Esophagus muscularis mucosa (tissue), 4 donors: ENCODE data around the gene SMCHD1.

Experiments used
- EP300 ChIP-seq: sonication (generic); formaldehyde crosslinking; IDR thresholded peaks from one replicate; pipeline ENCODE4 v1.6.1; 2017; ENCODE audit warnings: antibody characterized with exemption
- POLR2A ChIP-seq: fragments of 450-650 bp; IDR thresholded peaks from one replicate; pipeline ENCODE4 v1.6.1; 2017; ENCODE audit warnings: antibody characterized with exemption, moderate library complexity, mild to moderate bottlenecking, low read depth
- TF ChIP-seq, protein P1 (sequence below), 3 experiments: fragments of 200-600 bp in 2 of 3; fragments of 450-650 bp in 1 of 3; sonication (generic) in 2 of 3; IDR thresholded peaks; one replicate each; pipeline ENCODE4 v1.5.1; 2017 to 2019; ENCODE audit warnings: antibody characterized with exemption in 3 of 3, mild to moderate bottlenecking in 2 of 3, moderate library complexity in 1 of 3

DNA sequence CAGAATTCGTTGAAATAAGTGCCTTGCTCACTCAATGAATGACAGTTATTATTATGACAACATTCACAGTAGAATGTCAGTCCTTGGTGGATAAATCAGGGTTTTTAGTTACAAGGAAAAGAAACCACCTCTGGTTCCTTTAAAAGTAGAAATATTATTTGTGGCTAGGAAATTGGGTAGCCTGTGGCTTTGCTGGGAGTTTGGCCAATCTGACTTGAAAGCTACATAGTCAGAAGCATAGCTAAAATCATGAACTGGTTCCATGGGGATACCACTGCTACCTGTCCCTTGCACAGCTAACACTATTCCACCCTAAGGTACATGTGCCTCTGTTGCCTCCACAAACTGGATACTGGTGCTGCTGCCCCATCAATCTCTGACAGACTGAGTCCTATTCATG lies 12.8 kb upstream of the SMCHD1 start:
- TF ChIP-seq, protein P1, sequence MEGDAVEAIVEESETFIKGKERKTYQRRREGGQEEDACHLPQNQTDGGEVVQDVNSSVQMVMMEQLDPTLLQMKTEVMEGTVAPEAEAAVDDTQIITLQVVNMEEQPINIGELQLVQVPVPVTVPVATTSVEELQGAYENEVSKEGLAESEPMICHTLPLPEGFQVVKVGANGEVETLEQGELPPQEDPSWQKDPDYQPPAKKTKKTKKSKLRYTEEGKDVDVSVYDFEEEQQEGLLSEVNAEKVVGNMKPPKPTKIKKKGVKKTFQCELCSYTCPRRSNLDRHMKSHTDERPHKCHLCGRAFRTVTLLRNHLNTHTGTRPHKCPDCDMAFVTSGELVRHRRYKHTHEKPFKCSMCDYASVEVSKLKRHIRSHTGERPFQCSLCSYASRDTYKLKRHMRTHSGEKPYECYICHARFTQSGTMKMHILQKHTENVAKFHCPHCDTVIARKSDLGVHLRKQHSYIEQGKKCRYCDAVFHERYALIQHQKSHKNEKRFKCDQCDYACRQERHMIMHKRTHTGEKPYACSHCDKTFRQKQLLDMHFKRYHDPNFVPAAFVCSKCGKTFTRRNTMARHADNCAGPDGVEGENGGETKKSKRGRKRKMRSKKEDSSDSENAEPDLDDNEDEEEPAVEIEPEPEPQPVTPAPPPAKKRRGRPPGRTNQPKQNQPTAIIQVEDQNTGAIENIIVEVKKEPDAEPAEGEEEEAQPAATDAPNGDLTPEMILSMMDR (IDR thresholded peaks at IDR 0.05): no peak
- no peak for TF ChIP-seq POLR2A
- no peak for TF ChIP-seq EP300
